ENCODE data around the gene ACTL6A. TPM values are rescaled to one million over a fixed set of nuclear protein-coding genes. Genes with fewer than 3 reads are reported as not detected.

Gene ACTL6A
- total and polyA plus RNA-seq, 2 of the 4 experiments (the other 2 are of a cell fraction): 48.3 to 70.1 TPM

- Histone ChIP-seq H2BK20ac (ENCODE audit: low read depth, low read length) (no peak overlapping the region), H3K4me3 (ENCODE audit: insufficient read depth, low read depth, low read length) (no peak overlapping the region), H2AFZ (replicated peaks; ENCODE audit: low read length, poor library complexity) (no peak overlapping the region), H2AK5ac (ENCODE audit: low read depth, low read length) (no peak overlapping the region), H3K14ac (replicated peaks; ENCODE audit: low read depth, low read length) (no peak overlapping the region), H3K9me1 (ENCODE audit: insufficient read depth, low read length) (no peaks in the 10 kb centered on the region), H3K23ac (ENCODE audit: low read depth, low read length) (no peak overlapping the region), H3K4me1 (ENCODE audit: control insufficient read depth, insufficient read depth, low read length) (0 out of 2 replicates have a peak, but pooled peaks cover 3% of the 10 kb centered on the region), H4K8ac (ENCODE audit: low read depth in 2 of 2, low read length in 2 of 2) (no peak overlapping the region), H2BK120ac (ENCODE audit: low read depth, low read length) (no peak overlapping the region), H4K91ac (ENCODE audit: insufficient read depth, low read depth, low read length) (no peak overlapping the region), H3K4me2 (ENCODE audit: low read depth, low read length) (no peak overlapping the region), H2BK15ac (ENCODE audit: low read depth, low read length) (no peak overlapping the region), H3K4ac (ENCODE audit: low read depth, low read length) (no peak overlapping the region), H2BK5ac (ENCODE audit: low read depth, low read length, poor library complexity, severe bottlenecking) (no peak overlapping the region), H3K56ac (ENCODE audit: extremely low read depth, insufficient read depth, low read length) (no peak overlapping the region), H3K9me3 (ENCODE audit: control insufficient read depth, insufficient read depth, low read length) (peaks cover 7% of the 10 kb centered on the region), H3K79me1 (ENCODE audit: low read depth in 1 of 2, low read length in 2 of 2) (no peaks in the 10 kb centered on the region), H4K20me1 (ENCODE audit: insufficient read depth, low read length) (no peaks in the 10 kb centered on the region), H4K5ac (ENCODE audit: low read depth, low read length) (no peak overlapping the region), H3K27me3 (ENCODE audit: control insufficient read depth, insufficient read depth, low read length) (no peaks in the 10 kb centered on the region), H3K27ac (ENCODE audit: insufficient read depth, low read length) (no peak overlapping the region), H3K18ac (ENCODE audit: low read depth, low read length) (no peak overlapping the region), H3K9ac (ENCODE audit: low read depth, low read length) (no peak overlapping the region), H2AK9ac (replicated peaks; ENCODE audit: low read depth, low read length, poor library complexity) (no peak overlapping the region), H3K36me3 (ENCODE audit: control insufficient read depth, insufficient read depth, low read length) (no peaks in the 10 kb centered on the region)
- DNase-seq (no peak), ATAC-seq (ENCODE audit: low read depth) (no peak)
- CTCF ChIA-PET: no interaction called here
- dilution Hi-C loops (cut with HindIII; ENCODE audit: low sequenced_read_pairs, unreplicated experiment): no loop called here
- WGBS, 2 experiments (ENCODE audit: extremely low coverage in 2 of 2, insufficient read length in 1 of 2): no CpG with 5 or more reads among the region's 2 CpGs
- POLR2A ChIA-PET (ENCODE audit: unreplicated experiment): no interaction called here
- intact Hi-C loops (cut with micrococcal nuclease): no loop called here
- BruUV-seq (replicated peaks): no TSS peak
- TF ChIP-seq POLR2A (IDR thresholded peaks at IDR 0.05; ENCODE audit: low read depth, low read length): no peak
- no peak for TF ChIP-seq SMC3 (IDR thresholded peaks at IDR 0.05; ENCODE audit: low read depth, low read length)
- TF ChIP-seq MAZ (IDR thresholded peaks at IDR 0.05; ENCODE audit: borderline replicate concordance, low read depth, low read length): no peak
- TF ChIP-seq CHD1 (IDR thresholded peaks at IDR 0.05; ENCODE audit: low read depth, low read length): no peak
- TF ChIP-seq RAD21 (IDR thresholded peaks at IDR 0.05; ENCODE audit: low read length): no peak
- TF ChIP-seq CTCF (conservative IDR thresholded peaks at IDR 0.05; ENCODE audit: low read depth, low read length): no peak
- TF ChIP-seq NFE2L2 (IDR thresholded peaks at IDR 0.05; ENCODE audit: low read depth, low read length): no peak
- no peak for TF ChIP-seq RCOR1 (IDR thresholded peaks at IDR 0.05; ENCODE audit: insufficient replicate concordance, low read length)
- no peak for TF ChIP-seq CEBPB (IDR thresholded peaks at IDR 0.05; ENCODE audit: low read depth, low read length)
- no peak for TF ChIP-seq USF2 (IDR thresholded peaks at IDR 0.05; ENCODE audit: low read depth, low read length)
- no peak for TF ChIP-seq BHLHE40 (IDR thresholded peaks at IDR 0.05; ENCODE audit: low read depth, low read length)
- no peak for TF ChIP-seq FOS (IDR thresholded peaks at IDR 0.05; ENCODE audit: low read depth, low read length)
- TF ChIP-seq MAFK (IDR thresholded peaks at IDR 0.05; ENCODE audit: low read depth, low read length): no peak
- no peak for TF ChIP-seq RFX5 (IDR thresholded peaks at IDR 0.05; ENCODE audit: low read depth, low read length)
- TF ChIP-seq MXI1 (IDR thresholded peaks at IDR 0.05; ENCODE audit: borderline replicate concordance, low read depth, low read length): no peak
- TF ChIP-seq ELK1 (IDR thresholded peaks at IDR 0.05; ENCODE audit: borderline replicate concordance, low read depth, low read length): no peak
- in situ Hi-C loops (cut with MboI; ENCODE audit: low sequenced_read_pairs): no loop called here
These were observed 21.6 kb upstream of the ACTL6A start for GRCh38 chr3:179541094-179541493.

Data from IMR-90 (cell line).